ENCODE results near the gene ABHD14A.

GRCh38 chr3:51948016-51948580, 26.8 kb upstream of the ABHD14A start:
- TF ChIP-seq CTCF (IDR thresholded peaks at IDR 0.05; ENCODE audit: low read length) (no peak), EZH2 (IDR thresholded peaks at IDR 0.05; ENCODE audit: borderline replicate concordance, low read length) (no peak)
